ENCODE measurements around the gene UFD1.

The UFD1 gene

DNA sequence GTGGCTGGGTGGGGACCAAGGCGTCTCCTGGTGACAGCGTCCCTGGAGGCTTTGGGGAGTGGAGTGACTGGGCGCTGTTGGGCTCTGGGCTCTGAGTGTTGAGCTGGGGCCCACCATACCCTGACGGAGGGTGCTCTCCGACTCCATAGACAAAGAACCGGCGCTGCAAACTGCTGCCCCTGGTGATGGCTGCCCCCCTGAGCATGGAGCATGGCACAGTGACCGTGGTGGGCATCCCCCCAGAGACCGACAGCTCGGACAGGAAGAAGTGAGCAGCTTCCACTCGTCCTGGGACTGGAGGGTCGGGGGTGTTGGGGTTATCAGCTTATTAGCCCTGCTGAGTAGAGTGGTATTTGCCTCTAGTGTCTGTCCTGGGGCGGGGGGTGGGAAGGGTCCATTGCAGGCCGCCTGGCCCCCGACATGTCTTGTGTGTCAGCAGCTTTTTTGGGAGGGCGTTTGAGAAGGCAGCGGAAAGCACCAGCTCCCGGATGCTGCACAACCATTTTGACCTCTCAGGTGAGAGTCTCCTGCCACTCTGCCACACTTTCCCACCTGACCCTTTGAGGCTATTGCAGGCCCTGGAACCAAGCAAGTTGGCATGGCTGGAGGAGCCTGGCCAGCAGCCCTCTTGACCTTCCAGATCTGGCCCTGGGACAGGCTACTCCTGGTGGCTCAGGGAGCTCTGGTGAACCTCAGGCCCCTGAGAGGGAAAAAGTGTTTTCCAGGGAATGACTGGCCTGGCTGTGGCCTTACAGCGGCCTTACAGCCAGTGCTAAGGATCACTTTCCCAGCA lies 37.6 kb upstream of the UFD1 start:
- no peak for DNase-seq (ENCODE audit: low spot score)
- in situ Hi-C loops (cut with MboI; ENCODE audit: low sequenced_read_pairs, unreplicated experiment): no loop called here
- TF ChIP-seq, protein P1, sequence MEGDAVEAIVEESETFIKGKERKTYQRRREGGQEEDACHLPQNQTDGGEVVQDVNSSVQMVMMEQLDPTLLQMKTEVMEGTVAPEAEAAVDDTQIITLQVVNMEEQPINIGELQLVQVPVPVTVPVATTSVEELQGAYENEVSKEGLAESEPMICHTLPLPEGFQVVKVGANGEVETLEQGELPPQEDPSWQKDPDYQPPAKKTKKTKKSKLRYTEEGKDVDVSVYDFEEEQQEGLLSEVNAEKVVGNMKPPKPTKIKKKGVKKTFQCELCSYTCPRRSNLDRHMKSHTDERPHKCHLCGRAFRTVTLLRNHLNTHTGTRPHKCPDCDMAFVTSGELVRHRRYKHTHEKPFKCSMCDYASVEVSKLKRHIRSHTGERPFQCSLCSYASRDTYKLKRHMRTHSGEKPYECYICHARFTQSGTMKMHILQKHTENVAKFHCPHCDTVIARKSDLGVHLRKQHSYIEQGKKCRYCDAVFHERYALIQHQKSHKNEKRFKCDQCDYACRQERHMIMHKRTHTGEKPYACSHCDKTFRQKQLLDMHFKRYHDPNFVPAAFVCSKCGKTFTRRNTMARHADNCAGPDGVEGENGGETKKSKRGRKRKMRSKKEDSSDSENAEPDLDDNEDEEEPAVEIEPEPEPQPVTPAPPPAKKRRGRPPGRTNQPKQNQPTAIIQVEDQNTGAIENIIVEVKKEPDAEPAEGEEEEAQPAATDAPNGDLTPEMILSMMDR (IDR thresholded peaks at IDR 0.05; ENCODE audit: borderline replicate concordance, control extremely low read depth, extremely low read depth, insufficient read depth, missing control alignments): no peak

DNA sequence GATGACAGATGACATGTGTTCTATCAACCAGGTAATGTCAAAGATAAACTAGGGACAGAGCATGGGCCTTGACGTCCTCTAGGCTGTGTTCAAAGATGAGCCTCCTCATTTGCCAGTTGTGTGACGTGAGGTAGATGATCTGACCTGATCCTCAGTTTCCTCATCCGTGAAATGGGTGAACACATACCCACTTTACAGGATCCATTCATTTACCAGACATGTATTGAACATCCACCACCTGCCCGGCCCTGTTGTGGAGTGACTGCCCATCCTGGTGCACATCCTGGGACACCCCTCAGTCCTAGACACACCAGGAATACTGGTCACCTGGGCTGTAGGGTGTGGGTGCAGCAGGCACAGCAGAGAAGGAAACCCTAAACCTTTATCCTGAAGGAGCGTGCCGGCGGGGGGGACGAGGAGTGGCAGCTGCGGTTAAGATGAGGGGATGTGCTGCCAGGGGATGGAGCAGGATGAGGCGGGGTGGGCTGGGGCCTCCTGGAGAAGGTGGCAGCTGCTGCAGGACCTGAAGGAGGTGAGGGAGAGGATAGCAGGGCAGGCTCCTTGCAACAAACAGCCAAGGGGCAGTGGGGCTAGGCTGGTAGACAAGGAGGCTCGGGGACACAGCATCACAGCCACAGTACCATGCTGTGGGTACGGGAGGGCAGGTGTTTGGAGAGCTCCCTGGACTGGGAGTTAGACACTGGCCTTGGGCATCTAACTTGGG lies 36.8 kb upstream of the UFD1 start:
- TF ChIP-seq, protein P1 (IDR thresholded peaks at IDR 0.05; ENCODE audit: borderline replicate concordance, control extremely low read depth, extremely low read depth, insufficient read depth, missing control alignments): no peak

DNA sequence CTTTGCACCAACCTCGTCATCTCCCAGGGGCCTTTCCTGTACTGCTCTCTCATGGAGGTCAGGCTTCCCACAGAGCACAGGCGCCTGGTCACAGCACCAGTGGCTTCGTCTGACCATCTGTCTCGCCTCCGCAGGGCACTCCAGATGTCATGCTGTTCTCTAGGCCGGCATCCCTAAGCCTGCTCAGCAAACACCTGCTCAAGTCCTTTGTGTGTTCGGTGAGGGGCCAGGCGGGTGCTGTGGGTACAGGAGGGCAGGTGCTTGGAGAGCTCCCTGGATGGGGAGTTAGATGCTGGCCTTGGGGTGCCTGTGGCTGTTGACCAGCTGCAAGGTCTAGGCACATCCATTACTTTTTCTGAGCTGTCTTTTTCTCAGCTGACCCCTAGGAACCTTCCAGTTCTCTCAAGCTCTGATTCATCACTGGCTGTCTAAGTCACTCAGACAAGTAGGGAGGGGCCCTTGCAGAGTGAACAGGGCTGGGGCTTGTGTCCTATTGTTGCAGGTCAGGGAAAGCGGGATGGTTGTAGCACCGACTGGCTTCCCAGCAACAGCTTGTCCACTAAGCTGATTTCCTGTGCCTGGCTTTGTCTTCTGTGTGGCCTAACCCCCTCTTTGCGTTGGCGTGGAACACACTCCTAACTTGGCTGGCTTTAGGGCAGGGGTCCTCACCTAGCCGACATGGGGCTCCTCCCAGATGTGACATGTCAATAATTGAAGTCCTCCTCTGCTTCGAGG lies 36.0 kb upstream of the UFD1 start:
- in situ Hi-C loops (cut with MboI; ENCODE audit: low sequenced_read_pairs, unreplicated experiment): no loop called here
- no peak for DNase-seq (ENCODE audit: low spot score)
- TF ChIP-seq, protein P1 (IDR thresholded peaks at IDR 0.05; ENCODE audit: borderline replicate concordance, control extremely low read depth, extremely low read depth, insufficient read depth, missing control alignments): no peak

More for the DNA sequence above, 36.8 kb upstream of the UFD1 start:
- in situ Hi-C loops (cut with MboI; ENCODE audit: low sequenced_read_pairs, unreplicated experiment): no loop called here
- DNase-seq (ENCODE audit: low spot score): no peak

DNA sequence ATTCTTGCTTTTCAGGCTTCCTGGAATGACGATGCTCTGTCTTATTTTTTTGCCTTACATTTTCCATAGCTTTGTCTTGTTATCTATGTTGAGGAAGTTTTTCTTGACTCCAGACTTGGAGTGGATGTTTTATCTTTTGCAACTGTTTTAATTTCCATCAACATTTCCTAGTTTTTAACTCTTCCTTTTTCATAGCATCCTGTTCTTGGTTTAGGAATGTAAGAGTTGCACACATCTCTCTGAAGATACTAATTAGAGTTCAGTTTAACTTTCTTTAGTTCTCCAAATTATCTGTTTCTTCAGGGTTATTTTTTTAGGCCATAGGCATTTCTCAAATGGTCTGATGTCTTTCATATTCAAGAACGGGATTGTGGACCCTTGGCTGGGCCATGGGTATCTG lies 34.8 kb upstream of the UFD1 start:
- in situ Hi-C loops (cut with MboI; ENCODE audit: low sequenced_read_pairs, unreplicated experiment): no loop called here
- TF ChIP-seq, protein P1 (IDR thresholded peaks at IDR 0.05; ENCODE audit: borderline replicate concordance, control extremely low read depth, extremely low read depth, insufficient read depth, missing control alignments): no peak

DNA sequence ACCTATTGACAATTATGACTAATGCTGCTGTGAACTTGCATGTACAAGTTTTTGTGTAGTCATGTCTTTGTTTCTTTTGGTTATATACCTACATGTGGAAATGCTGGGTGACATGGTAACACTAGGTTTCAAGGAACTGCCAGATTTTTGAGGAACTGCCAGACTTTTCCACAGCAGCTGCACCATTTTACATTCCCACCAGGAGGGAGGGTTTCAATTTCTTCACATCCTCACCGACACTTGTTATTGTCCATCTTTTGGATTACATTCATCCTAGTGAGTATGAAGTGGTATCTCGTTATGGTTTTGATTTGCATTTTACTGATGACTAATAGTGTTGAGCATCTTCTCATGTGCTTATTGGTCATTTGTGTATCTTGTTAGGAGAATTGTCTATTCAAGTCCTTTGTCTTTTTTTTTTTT lies 31.9 kb upstream of the UFD1 start:
- in situ Hi-C loops (cut with MboI; ENCODE audit: low sequenced_read_pairs, unreplicated experiment): no loop called here
- TF ChIP-seq, protein P1 (IDR thresholded peaks at IDR 0.05; ENCODE audit: borderline replicate concordance, control extremely low read depth, extremely low read depth, insufficient read depth, missing control alignments): no peak
- DNase-seq (ENCODE audit: low spot score): no peak

More for the DNA sequence above, 34.8 kb upstream of the UFD1 start:
- DNase-seq (ENCODE audit: low spot score): no peak

DNA sequence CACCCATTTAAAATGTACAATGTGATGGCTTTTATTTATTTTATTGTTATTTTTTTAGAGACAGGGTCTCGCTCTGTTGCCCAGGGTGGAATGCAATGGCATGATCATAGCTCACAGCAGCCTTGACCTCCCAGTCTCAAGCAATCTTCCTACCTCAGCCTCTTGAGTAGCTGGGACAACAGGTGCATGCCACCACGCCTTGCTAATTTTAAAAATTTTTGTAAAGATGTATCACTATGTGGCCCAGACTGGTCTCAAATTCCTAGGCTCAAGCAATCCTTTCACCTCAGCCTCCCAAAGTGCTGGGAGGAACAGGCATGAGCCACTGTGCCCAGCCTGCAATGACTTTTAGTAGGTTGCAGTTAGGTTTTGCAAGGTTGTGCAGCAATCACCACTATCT lies 30.9 kb upstream of the UFD1 start:
- in situ Hi-C loops (cut with MboI; ENCODE audit: low sequenced_read_pairs, unreplicated experiment): no loop called here
- TF ChIP-seq, protein P1 (IDR thresholded peaks at IDR 0.05; ENCODE audit: borderline replicate concordance, control extremely low read depth, extremely low read depth, insufficient read depth, missing control alignments): no peak
- DNase-seq (ENCODE audit: low spot score): no peak
